MM.1S (cell line): ENCODE results near the gene CENPE.
A peak's percentile ranks its signal among the peaks of the same experiment; 100 is the strongest.

Source experiments
- DNase-seq: peaks from one replicate; pipeline ENCODE4 v3.0.0-alpha.2; 2015
- H2AFZ ChIP-seq: fragments of 300-600 bp; sonication (generic); 2 replicates; pipeline ENCODE4 v1.6.0; 2016; ENCODE audit warnings: antibody characterized with exemption, low read length
- H3F3A ChIP-seq: fragments of 300-600 bp; sonication (generic); 2 replicates; pipeline ENCODE4 v1.6.1; 2016; ENCODE audit warnings: mild to moderate bottlenecking, antibody characterized with exemption, low read length, moderate library complexity, mixed read lengths; ENCODE audit not compliant: insufficient read depth
- H3K27ac ChIP-seq: fragments of 300-600 bp; sonication (generic); 2 replicates; pipeline ENCODE4 v1.5.1; 2016; ENCODE audit warnings: mild to moderate bottlenecking, low read length
- H3K27me3 ChIP-seq: fragments of 300-600 bp; sonication (generic); replicated peaks from 2 replicates; pipeline ENCODE4 v1.6.0; 2016; ENCODE audit warnings: low read length; ENCODE audit not compliant: insufficient read depth
- H3K36me3 ChIP-seq: fragments of 300-600 bp; sonication (generic); replicated peaks from 2 replicates; pipeline ENCODE4 v1.6.1; 2016; ENCODE audit warnings: mild to moderate bottlenecking, low read length, mixed read lengths; ENCODE audit not compliant: insufficient read depth
- H3K4me1 ChIP-seq: fragments of 300-600 bp; sonication (generic); 2 replicates; pipeline ENCODE4 v1.6.1; 2016; ENCODE audit warnings: low read length, mixed read lengths
- H3K4me2 ChIP-seq: fragments of 300-600 bp; sonication (generic); 2 replicates; pipeline ENCODE4 v1.6.0; 2016; ENCODE audit warnings: low read depth, low read length
- H3K4me3 ChIP-seq: fragments of 300-600 bp; sonication (generic); 2 replicates; pipeline ENCODE4 v1.5.1; 2016; ENCODE audit warnings: low read length, mixed read lengths
- H3K79me2 ChIP-seq: fragments of 300-600 bp; sonication (generic); 2 replicates; pipeline ENCODE4 v1.6.1; 2016; ENCODE audit warnings: mixed run types, low read length, mixed read lengths
- H3K9ac ChIP-seq: fragments of 300-600 bp; sonication (generic); 2 replicates; pipeline ENCODE4 v1.6.1; 2016; ENCODE audit warnings: low read length, mixed read lengths
- H3K9me2 ChIP-seq: fragments of 300-600 bp; sonication (generic); replicated peaks from 2 replicates; pipeline ENCODE4 v1.6.1; 2016; ENCODE audit warnings: mild to moderate bottlenecking, low read length, mixed read lengths; ENCODE audit not compliant: insufficient read depth
- H3K9me3 ChIP-seq: fragments of 300-600 bp; sonication (generic); replicated peaks from 2 replicates; pipeline ENCODE4 v1.6.1; 2016; ENCODE audit warnings: mild to moderate bottlenecking, low read length, mixed read lengths; ENCODE audit not compliant: insufficient read depth
- H4K20me1 ChIP-seq: fragments of 300-600 bp; sonication (generic); 2 replicates; pipeline ENCODE4 v1.6.1; 2016; ENCODE audit warnings: mild to moderate bottlenecking, low read length, moderate library complexity, mixed read lengths; ENCODE audit not compliant: insufficient read depth
- CTCF ChIP-seq: fragments of 300-600 bp; sonication (generic); IDR thresholded peaks from 2 replicates; pipeline ENCODE4 v1.5.1; 2016; ENCODE audit warnings: antibody characterized with exemption, low read length, mixed read lengths
- EZH2 ChIP-seq: fragments of 300-600 bp; sonication (generic); optimal IDR thresholded peaks from 2 replicates; pipeline ENCODE3; 2017; ENCODE audit warnings: low read depth, mild to moderate bottlenecking, antibody characterized with exemption, low read length, mixed read lengths
- EZH2phosphoT487 ChIP-seq: fragments of 300-600 bp; sonication (generic); IDR thresholded peaks from 2 replicates; pipeline ENCODE4 v1.6.1; 2018; ENCODE audit warnings: antibody characterized with exemption, low read length

CENPE gene

GRCh38 chr4:103207673-103208072 lies 9.5 kb upstream of the CENPE start:
- Histone ChIP-seq H2AFZ (no peak overlapping the region), H3F3A (no peaks in the 10 kb centered on the region), H3K36me3 (no peaks in the 10 kb centered on the region), H3K27ac (no peak overlapping the region), H3K9ac (no peak overlapping the region), H3K79me2 (no peaks in the 10 kb centered on the region), H3K9me2 (no peaks in the 10 kb centered on the region), H3K27me3 (no peaks in the 10 kb centered on the region), H3K4me1 (no peaks in the 10 kb centered on the region), H3K9me3 (no peaks in the 10 kb centered on the region), H3K4me2 (no peak overlapping the region), H4K20me1 (no peaks in the 10 kb centered on the region), H3K4me3 (no peak overlapping the region)
- no peak for DNase-seq
- peak; percentile 16; the same call in 1 of the 2 replicates for TF ChIP-seq CTCF
- TF ChIP-seq EZH2phosphoT487 = no peak

GRCh38 chr4:103204111-103204510 lies 6.0 kb upstream of the CENPE start:
- Histone ChIP-seq H3K27ac (no peak overlapping the region), H3K9ac (no peak overlapping the region), H3K79me2 (no peaks in the 10 kb centered on the region), H4K20me1 (no peaks in the 10 kb centered on the region), H3K9me3 (no peaks in the 10 kb centered on the region), H3K4me3 (no peak overlapping the region), H3K27me3 (no peaks in the 10 kb centered on the region), H3K4me2 (no peak overlapping the region), H2AFZ (no peak overlapping the region), H3K9me2 (no peaks in the 10 kb centered on the region), H3K36me3 (no peaks in the 10 kb centered on the region), H3K4me1 (no peaks in the 10 kb centered on the region), H3F3A (no peaks in the 10 kb centered on the region)
- no peak for TF ChIP-seq EZH2
- no peak for TF ChIP-seq EZH2phosphoT487
- peak; percentile 42 for TF ChIP-seq CTCF
- DNase-seq = peak; percentile 13

- Histone ChIP-seq H3K36me3 (no peaks in the 10 kb centered on the region), H4K20me1 (no peaks in the 10 kb centered on the region), H3K9me3 (no peaks in the 10 kb centered on the region), H2AFZ (no peak overlapping the region), H3K4me3 (no peak overlapping the region), H3K9me2 (no peaks in the 10 kb centered on the region), H3K27me3 (no peaks in the 10 kb centered on the region), H3K4me2 (no peak overlapping the region), H3K9ac (no peak overlapping the region), H3K79me2 (peaks cover 15% of the 10 kb centered on the region), H3K27ac (no peak overlapping the region), H3F3A (no peaks in the 10 kb centered on the region), H3K4me1 (peaks cover 5% of the 10 kb centered on the region; the same call in 1 of the 2 replicates)
- DNase-seq = no peak
- TF ChIP-seq CTCF (no peak), EZH2phosphoT487 (no peak), EZH2 (no peak)
These were observed 3.6 kb upstream of the CENPE start for GRCh38 chr4:103201724-103202123.

GRCh38 chr4:103201253-103201652 lies 3.1 kb upstream of the CENPE start:
- H3K79me2 ChIP-seq = peaks cover 19% of the 10 kb centered on the region
- H3K36me3 ChIP-seq = no peaks in the 10 kb centered on the region
- H3K27ac ChIP-seq = no peak overlapping the region
- no peaks in the 10 kb centered on the region for H3K9me3 ChIP-seq
- TF ChIP-seq EZH2phosphoT487 (no peak), CTCF (no peak), EZH2 (no peak)
- no peak overlapping the region for H2AFZ ChIP-seq
- no peak overlapping the region for H3K4me2 ChIP-seq
- no peaks in the 10 kb centered on the region for H3K27me3 ChIP-seq
- H3K9me2 ChIP-seq = no peaks in the 10 kb centered on the region
- peaks cover 10% of the 10 kb centered on the region; the same call in 1 of the 2 replicates for H3K4me1 ChIP-seq
- H3K9ac ChIP-seq = no peak overlapping the region
- DNase-seq = no peak
- H3F3A ChIP-seq = no peaks in the 10 kb centered on the region
- H4K20me1 ChIP-seq = no peaks in the 10 kb centered on the region
- H3K4me3 ChIP-seq = no peak overlapping the region
